HG03439 (cell line): ENCODE results near the gene SPATA32.

Experiments used
- ATAC-seq: cut with Tn5 transposase; IDR thresholded peaks from one replicate; pipeline ENCODE4 v1.9.1; 2021; ENCODE audit warnings: mild to moderate bottlenecking, moderate library complexity; ENCODE audit not compliant: unreplicated experiment

SPATA32 gene

DNA sequence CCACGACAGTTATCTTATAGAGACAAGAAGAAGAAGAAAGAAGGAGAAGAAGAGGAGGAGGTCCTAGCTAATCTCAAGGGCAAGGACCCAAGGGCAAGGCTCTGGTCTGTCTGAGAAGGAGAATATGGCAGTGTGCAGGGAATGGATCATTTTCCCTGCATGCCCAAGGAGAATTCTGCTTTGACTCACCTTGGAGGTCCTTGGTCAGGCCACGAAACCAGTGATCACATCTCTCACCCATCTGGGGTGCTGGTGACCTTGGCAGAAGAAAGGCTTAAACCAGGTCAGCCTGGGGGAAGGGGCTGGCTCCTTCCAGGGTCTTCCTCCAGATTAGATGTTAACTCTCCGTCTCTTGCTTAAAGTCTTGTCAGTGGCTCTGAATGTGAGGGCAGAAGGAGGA, 41.8 kb downstream of the SPATA32 start:
- ATAC-seq: no peak

DNA sequence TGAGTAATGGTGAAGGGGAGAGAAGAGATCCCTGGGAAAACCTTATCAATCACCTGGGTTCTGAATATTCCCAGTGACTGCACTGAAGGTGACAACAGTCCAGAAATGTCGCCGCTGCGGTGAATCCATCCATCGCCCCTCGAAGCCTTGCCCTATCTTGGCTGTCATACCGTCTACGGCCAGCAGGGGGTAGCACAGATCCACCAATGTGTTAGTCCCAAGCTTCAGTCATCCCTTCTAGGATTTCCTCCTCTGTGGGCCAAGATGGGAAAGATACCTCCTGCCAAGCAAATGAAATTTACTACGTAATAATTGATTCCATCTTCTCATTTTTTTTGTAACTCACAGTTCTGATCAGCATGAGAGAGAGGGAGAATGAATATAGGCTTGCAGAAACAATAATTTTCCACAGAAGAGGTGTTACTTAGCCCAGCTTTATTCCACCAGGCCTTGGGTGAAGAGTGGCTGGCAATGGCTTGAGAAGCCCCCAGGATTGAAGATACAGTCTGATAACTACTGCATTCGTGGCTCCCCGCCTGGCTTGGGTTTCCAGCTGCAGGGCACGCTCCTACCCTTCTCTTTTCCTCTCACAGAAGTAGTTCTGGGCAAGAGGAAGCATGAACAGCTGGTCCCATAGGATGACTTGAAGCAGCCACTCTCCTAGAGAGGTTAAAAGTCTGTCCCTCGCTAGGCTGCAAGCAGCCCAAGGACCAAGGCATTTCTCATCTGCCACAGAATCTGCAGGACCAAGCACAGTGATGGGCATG, 42.8 kb downstream of the SPATA32 start:
- no peak for ATAC-seq
